Duodenal mucosa (tissue), 2 donors: Measurements from ENCODE around the gene ZNF365.

Experiments
- H3K27ac ChIP-seq: one replicate; pipeline ENCODE4 v1.7.0; 2013; ENCODE audit warnings: low read depth, low read length
- H3K27me3 ChIP-seq, 2 donors: one replicate each; pipeline ENCODE4 v1.7.0; 2013; ENCODE audit warnings: low read length in 2 of 2, control low read depth in 1 of 2; ENCODE audit not compliant: insufficient read depth in 2 of 2, control insufficient read depth in 1 of 2
- H3K36me3 ChIP-seq, 2 donors: one replicate each; pipeline ENCODE4 v1.7.0; 2013; ENCODE audit warnings: low read length in 2 of 2, control low read depth in 1 of 2; ENCODE audit not compliant: insufficient read depth in 2 of 2, control insufficient read depth in 1 of 2
- H3K4me1 ChIP-seq, 2 donors: one replicate each; pipeline ENCODE4 v1.7.0; 2013; ENCODE audit warnings: low read length in 2 of 2, control low read depth in 1 of 2; ENCODE audit not compliant: insufficient read depth in 2 of 2, control insufficient read depth in 1 of 2
- H3K4me3 ChIP-seq, 2 donors: one replicate each; pipeline ENCODE4 v1.7.0; 2013; ENCODE audit warnings: low read length in 2 of 2, low read depth in 1 of 2
- H3K9ac ChIP-seq, 2 donors: one replicate each; pipeline ENCODE4 v1.7.0; 2013; ENCODE audit warnings: low read length in 2 of 2, low read depth in 1 of 2
- H3K9me3 ChIP-seq, 2 donors: one replicate each; pipeline ENCODE4 v1.7.0; 2013; ENCODE audit warnings: low read length in 2 of 2, control low read depth in 1 of 2; ENCODE audit not compliant: control insufficient read depth in 1 of 2

Gene ZNF365

DNA sequence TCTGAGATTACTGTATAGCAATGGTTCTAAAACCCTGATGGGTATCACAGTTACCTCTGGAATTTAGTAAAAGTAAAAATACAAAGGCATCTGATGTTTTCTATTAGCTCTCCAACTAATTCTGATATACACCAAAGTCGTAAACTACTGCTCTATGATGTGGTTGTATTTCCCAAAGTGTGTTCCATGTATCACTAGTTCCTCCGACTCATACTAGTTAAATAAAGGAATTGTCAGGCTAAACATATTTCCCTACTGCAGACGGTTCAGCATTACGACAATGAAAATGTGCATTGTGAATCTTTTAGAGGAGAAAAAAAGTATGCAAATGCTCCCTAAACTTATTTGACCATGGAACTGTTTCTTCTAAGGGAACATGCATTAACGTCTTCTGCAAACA, 38.9 kb downstream of the ZNF365 start:
- no peak overlapping the region for H3K27ac ChIP-seq
- H3K36me3 ChIP-seq, result no peaks in the 10 kb centered on the region
- H3K9ac ChIP-seq, result no peak overlapping the region
- peaks cover 0 to 1% of the 10 kb centered on the region in 2 donors for H3K9me3 ChIP-seq
- no peak overlapping the region for H3K4me3 ChIP-seq
- H3K4me1 ChIP-seq, result no peaks in the 10 kb centered on the region
- no peaks in the 10 kb centered on the region for H3K27me3 ChIP-seq

- Histone ChIP-seq H3K9ac (no peak overlapping the region), H3K36me3 (no peaks in the 10 kb centered on the region)
These were observed 39.5 kb downstream of the ZNF365 start for GRCh38 chr10:62413652-62414051.

DNA sequence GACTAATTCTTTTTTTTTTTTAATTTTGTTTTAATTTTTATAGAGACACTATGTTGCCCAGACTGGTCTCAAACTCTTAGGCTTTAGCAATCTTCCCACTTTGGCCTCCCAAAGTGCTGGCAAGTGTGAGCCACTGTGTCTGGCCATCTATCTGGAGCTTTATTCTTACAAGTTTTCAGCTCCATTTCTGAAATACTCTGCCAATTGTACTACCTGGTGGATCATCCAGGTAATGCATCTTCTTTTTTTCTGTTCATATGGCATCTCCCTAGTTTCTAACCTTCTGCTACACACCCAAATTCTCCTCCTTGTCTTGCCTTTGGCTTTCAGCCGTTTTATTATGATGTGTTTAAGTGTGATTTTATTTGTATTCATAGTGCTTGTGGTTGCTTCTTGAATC, 40.2 kb downstream of the ZNF365 start:
- no peaks in the 10 kb centered on the region for H3K9me3 ChIP-seq
- no peak overlapping the region for H3K9ac ChIP-seq
- no peaks in the 10 kb centered on the region for H3K27me3 ChIP-seq
- no peak overlapping the region for H3K27ac ChIP-seq
- no peak overlapping the region for H3K4me3 ChIP-seq
- H3K36me3 ChIP-seq, result no peaks in the 10 kb centered on the region
- H3K4me1 ChIP-seq, result no peaks in the 10 kb centered on the region

More at GRCh38 chr10:62413652-62414051, 39.5 kb downstream of the ZNF365 start:
- Histone ChIP-seq H3K9me3 (no peaks in the 10 kb centered on the region), H3K4me3 (no peak overlapping the region), H3K27ac (no peak overlapping the region), H3K4me1 (no peaks in the 10 kb centered on the region), H3K27me3 (no peaks in the 10 kb centered on the region)

- H3K9me3 ChIP-seq, result no peaks in the 10 kb centered on the region
- no peak overlapping the region for H3K9ac ChIP-seq
- H3K36me3 ChIP-seq, result no peaks in the 10 kb centered on the region
- no peak overlapping the region for H3K27ac ChIP-seq
- H3K4me1 ChIP-seq, result no peaks in the 10 kb centered on the region
- no peaks in the 10 kb centered on the region for H3K27me3 ChIP-seq
- H3K4me3 ChIP-seq, result no peak overlapping the region
These were observed 48.0 kb downstream of the ZNF365 start for GRCh38 chr10:62422068-62422590.

DNA sequence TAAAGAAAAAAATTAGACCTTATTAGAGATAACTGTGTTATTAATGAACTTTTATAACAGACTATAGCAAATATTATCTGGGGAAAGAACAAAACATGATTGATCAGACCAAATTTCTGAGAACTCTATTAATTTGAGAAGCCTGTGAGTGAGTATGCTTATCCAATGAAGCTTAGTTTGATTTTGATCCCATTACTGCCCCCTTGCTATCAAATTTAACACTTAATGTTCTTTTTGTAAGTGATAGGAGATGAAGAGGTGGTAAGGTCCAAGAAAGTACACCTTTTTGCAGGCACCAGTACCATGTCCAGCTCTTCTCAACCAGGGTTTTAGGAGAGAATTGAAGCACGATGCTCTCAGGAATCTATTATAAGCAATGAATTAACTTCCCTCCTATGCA, 49.9 kb downstream of the ZNF365 start:
- Histone ChIP-seq H3K36me3 (no peaks in the 10 kb centered on the region), H3K4me1 (no peaks in the 10 kb centered on the region), H3K9ac (no peak overlapping the region), H3K27ac (no peak overlapping the region), H3K27me3 (no peaks in the 10 kb centered on the region), H3K9me3 (no peaks in the 10 kb centered on the region), H3K4me3 (no peak overlapping the region)

DNA sequence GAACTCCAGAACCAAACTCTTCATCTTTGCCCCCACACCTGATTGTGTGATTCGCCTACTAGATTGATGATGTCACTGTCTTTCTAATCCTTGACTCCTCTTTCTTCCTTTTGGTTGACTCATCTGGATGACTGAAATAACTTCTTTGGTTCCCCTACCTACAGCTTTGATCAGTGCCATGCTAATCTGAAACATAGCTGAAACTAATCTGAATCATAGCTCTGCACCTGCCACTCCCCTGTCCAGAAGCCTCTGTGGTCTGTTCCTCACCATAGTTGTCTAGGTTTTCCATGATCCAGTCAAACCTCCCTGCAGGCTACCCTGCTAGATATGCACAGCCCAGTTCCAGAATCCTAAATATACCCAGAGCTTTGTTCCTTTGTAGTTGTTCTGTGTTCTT, 51.9 kb downstream of the ZNF365 start:
- Histone ChIP-seq H3K4me1 (no peaks in the 10 kb centered on the region), H3K4me3 (no peak overlapping the region), H3K9me3 (no peaks in the 10 kb centered on the region), H3K27me3 (no peaks in the 10 kb centered on the region), H3K27ac (no peak overlapping the region), H3K9ac (no peak overlapping the region), H3K36me3 (no peaks in the 10 kb centered on the region)

DNA sequence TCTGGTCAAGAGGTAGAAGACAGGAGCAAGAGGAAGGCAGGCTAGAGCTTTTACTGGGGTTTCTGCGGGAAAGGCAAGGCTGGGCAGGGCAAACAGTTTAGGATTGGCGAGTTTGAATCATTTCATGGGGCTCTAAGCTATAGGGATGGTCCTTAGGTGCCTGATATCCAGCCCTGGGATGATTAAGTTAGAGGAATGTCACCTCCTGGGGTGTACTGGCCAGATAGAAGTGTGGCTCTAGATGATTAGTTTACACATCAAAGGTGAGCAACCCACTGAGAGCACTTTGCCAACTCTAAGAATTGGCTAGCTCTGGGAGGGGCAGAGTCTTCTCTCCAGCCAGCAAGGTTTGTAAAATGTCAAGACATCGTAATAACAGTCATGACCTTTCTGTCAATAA, 52.4 kb downstream of the ZNF365 start:
- no peak overlapping the region for H3K27ac ChIP-seq
- no peak overlapping the region for H3K4me3 ChIP-seq
- no peak overlapping the region for H3K9ac ChIP-seq
- H3K36me3 ChIP-seq, result no peaks in the 10 kb centered on the region
- no peaks in the 10 kb centered on the region for H3K9me3 ChIP-seq
- no peaks in the 10 kb centered on the region for H3K4me1 ChIP-seq
- no peaks in the 10 kb centered on the region for H3K27me3 ChIP-seq

DNA sequence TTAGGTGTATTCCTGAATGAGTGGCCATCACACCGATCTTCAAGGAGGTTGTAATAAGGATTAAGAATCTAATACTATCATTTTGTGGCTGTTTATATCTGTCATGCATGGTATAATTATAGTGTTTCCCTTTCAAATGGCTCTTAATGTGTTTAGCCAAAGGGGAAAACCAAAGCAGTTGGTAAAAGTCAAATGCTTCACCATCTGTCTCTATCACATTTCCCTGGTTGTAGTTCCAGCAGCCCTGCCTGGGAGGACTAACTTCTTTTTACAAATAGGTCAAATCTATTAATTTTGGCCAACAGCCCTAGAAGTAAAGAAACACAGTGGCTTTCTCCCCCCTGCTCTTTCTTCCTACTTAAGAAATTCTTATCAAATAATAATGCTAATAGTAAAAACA, 56.7 kb downstream of the ZNF365 start:
- H3K4me3 ChIP-seq, result no peak overlapping the region
- no peak overlapping the region for H3K9ac ChIP-seq

GRCh38 chr10:62433181-62433692, 59.1 kb downstream of the ZNF365 start:
- H3K9ac ChIP-seq, result no peak overlapping the region
- H3K27ac ChIP-seq, result no peak overlapping the region
- H3K9me3 ChIP-seq, result no peaks in the 10 kb centered on the region
- H3K4me1 ChIP-seq, result no peaks in the 10 kb centered on the region
- H3K27me3 ChIP-seq, result no peaks in the 10 kb centered on the region
- no peaks in the 10 kb centered on the region for H3K36me3 ChIP-seq
- no peak overlapping the region for H3K4me3 ChIP-seq

More for the DNA sequence above, 56.7 kb downstream of the ZNF365 start:
- no peaks in the 10 kb centered on the region for H3K36me3 ChIP-seq
- no peaks in the 10 kb centered on the region for H3K4me1 ChIP-seq
- H3K27me3 ChIP-seq, result no peaks in the 10 kb centered on the region
- H3K27ac ChIP-seq, result no peak overlapping the region
- H3K9me3 ChIP-seq, result no peaks in the 10 kb centered on the region

DNA sequence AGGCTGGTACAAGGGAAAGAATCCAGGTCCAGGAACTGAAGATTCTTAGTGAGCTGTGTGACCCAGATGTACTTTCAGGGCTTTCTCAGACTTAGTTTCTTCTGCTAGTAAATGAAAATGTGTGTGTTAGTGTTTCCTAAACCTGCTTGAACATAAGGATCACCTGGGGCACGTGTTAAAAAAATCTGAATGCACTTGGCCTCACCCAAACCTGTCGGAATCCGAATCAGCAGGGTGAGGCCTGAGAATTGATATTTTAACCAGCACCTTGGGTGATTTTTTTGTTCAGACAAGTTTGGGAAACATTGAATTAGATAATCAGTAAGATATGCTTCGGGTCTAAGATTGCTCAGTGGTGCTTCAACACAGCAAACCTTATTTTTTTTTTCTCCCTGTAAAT, 59.7 kb downstream of the ZNF365 start:
- Histone ChIP-seq H3K27ac (no peak overlapping the region), H3K9me3 (no peaks in the 10 kb centered on the region)

GRCh38 chr10:62437696-62438095, 63.5 kb downstream of the ZNF365 start:
- H3K27ac ChIP-seq, result no peak overlapping the region
- H3K27me3 ChIP-seq, result no peaks in the 10 kb centered on the region
- H3K9me3 ChIP-seq, result no peaks in the 10 kb centered on the region
- H3K4me1 ChIP-seq, result no peaks in the 10 kb centered on the region
- no peak overlapping the region for H3K9ac ChIP-seq
- no peaks in the 10 kb centered on the region for H3K36me3 ChIP-seq
- no peak overlapping the region for H3K4me3 ChIP-seq

More for the DNA sequence above, 59.7 kb downstream of the ZNF365 start:
- Histone ChIP-seq H3K36me3 (no peaks in the 10 kb centered on the region), H3K9ac (no peak overlapping the region), H3K27me3 (no peaks in the 10 kb centered on the region), H3K4me1 (no peaks in the 10 kb centered on the region), H3K4me3 (no peak overlapping the region)
